Measurements from ENCODE around the gene NDUFAF5. TPM values are rescaled to one million over a fixed set of nuclear protein-coding genes. Genes with fewer than 3 reads are reported as not detected.
A peak's percentile ranks its signal among the peaks of the same experiment; 100 is the strongest.

Gene NDUFAF5
- total RNA-seq, 1 donor = 16.0 TPM

DNA sequence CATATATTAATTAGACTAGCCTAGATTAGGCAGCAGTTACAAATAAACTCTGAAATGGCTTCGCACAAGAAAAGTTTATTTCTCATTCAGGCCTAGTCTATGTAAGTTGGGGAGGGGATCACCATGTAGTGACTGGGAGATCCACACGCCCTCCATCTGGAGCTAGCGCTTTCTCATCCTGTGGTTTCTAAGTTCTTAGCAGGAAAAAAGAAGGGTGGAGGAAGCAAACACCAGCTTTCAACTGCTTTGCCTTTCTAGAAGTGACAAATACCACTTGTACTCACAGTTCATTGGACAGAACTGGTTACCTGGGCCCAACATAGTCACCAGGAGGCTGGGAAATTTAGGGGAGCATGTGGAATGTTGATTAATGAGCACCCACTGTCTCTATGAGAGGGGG lies 46.6 kb downstream of the NDUFAF5 start:
- TF ChIP-seq, protein P1, sequence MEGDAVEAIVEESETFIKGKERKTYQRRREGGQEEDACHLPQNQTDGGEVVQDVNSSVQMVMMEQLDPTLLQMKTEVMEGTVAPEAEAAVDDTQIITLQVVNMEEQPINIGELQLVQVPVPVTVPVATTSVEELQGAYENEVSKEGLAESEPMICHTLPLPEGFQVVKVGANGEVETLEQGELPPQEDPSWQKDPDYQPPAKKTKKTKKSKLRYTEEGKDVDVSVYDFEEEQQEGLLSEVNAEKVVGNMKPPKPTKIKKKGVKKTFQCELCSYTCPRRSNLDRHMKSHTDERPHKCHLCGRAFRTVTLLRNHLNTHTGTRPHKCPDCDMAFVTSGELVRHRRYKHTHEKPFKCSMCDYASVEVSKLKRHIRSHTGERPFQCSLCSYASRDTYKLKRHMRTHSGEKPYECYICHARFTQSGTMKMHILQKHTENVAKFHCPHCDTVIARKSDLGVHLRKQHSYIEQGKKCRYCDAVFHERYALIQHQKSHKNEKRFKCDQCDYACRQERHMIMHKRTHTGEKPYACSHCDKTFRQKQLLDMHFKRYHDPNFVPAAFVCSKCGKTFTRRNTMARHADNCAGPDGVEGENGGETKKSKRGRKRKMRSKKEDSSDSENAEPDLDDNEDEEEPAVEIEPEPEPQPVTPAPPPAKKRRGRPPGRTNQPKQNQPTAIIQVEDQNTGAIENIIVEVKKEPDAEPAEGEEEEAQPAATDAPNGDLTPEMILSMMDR (IDR thresholded peaks at IDR 0.05; ENCODE audit: insufficient read depth, low read depth, low read length) = no peak
- no peak for DNase-seq (ENCODE audit: low read depth)
- no peak overlapping the region for H3K4me3 ChIP-seq (ENCODE audit: low read depth, low read length)

DNA sequence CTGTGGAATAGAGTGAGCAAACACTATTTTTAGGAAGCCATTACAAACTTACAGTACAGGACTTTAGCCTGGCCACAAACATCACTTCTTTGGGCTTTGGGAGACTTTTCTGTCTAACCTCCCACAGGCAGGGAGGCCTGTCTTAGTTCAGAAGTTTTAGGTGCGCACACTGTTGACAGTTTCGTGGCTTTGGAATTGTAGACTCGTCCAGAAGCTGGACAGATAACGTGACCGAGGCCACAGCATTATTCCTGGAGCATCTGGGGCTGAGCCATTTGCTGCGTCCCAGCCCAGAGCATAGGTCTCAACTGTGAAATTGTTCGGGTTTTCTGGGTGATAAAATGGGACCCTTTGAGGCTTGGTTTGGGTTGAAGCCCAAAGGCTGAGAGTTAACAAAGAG lies 53.8 kb downstream of the NDUFAF5 start:
- TF ChIP-seq, protein P1 (IDR thresholded peaks at IDR 0.05; ENCODE audit: insufficient read depth, low read depth, low read length) = no peak
- no peak overlapping the region for H3K4me3 ChIP-seq (ENCODE audit: low read depth, low read length)
- DNase-seq (ENCODE audit: low read depth) = no peak

DNA sequence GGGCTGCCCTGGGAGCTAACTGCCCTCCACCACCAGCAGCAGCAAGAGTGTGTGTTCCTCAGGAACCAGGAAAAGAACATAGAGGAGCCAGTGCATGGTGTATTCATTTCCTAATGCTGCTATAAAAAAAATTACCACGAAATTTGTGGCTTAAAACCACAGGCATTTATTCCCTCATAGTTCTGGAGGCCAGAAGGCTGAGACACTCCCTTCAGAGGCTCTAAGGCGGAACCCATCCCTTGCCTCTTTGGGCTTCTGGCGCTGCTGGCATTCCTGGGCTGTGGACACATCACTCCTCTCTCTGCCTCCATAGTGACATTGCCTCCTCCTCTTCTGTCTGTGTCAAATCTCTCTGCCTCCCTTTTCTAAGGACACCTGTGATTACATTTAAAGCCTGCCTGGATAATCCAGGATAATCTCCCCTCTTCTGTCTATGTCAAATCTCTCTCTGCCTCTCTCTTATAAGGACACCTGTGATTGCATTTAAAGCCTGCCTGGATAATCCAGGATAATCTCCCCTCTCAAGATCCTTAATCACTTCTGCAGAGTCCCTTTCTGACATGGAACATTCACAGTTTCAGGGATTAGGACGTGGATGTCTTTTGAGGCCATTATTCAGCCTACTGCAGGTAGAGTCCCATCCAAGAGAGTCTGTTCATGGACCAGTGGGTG lies 54.7 kb downstream of the NDUFAF5 start:
- DNase-seq (ENCODE audit: low read depth) = peak; percentile 39
- TF ChIP-seq, protein P1 (IDR thresholded peaks at IDR 0.05; ENCODE audit: insufficient read depth, low read depth, low read length) = no peak
- no peak overlapping the region for H3K4me3 ChIP-seq (ENCODE audit: low read depth, low read length)

DNA sequence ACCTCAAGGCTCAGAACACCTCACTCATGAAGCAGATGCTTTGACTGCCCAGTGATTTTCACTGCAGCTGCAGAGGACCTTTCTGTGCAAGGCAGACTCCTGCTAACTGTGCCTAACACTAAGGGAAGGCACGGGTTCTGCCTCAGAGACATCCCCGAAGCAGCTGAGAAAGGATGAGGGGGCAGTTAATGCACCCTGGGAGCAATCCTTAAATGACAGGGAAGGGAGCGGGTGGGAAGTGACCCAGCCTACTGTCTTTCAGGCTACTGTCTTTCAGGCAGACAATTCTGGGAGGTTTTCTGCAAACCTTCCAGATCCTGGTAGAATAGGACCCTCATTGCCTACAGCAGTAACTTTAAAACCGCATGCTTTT lies 55.3 kb downstream of the NDUFAF5 start:
- DNase-seq (ENCODE audit: low read depth) = no peak
- H3K4me3 ChIP-seq (ENCODE audit: low read depth, low read length) = no peak overlapping the region
- TF ChIP-seq, protein P1 (IDR thresholded peaks at IDR 0.05; ENCODE audit: insufficient read depth, low read depth, low read length) = no peak

DNA sequence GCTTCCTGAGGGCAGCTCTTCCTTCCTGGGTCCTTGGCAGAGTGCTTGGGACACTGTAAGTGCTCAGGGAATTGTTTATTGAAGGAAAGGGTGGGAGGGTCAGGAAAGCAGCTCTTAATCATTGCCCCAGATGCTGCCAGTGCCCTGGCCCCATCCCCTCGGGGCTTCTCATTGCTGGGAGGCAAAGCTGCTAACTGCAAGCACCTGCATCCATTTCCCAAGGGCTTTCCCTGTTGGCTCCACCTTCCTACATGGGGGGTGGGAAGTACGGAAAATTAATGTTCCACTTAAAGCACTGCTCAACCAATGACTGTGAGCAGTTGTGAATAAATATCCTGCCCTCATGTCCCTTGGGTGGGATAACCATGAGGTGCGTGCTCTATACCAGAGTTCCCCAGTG lies 56.4 kb downstream of the NDUFAF5 start:
- no peak for DNase-seq (ENCODE audit: low read depth)
- no peak overlapping the region for H3K4me3 ChIP-seq (ENCODE audit: low read depth, low read length)
- TF ChIP-seq, protein P1 (IDR thresholded peaks at IDR 0.05; ENCODE audit: insufficient read depth, low read depth, low read length) = no peak

DNA sequence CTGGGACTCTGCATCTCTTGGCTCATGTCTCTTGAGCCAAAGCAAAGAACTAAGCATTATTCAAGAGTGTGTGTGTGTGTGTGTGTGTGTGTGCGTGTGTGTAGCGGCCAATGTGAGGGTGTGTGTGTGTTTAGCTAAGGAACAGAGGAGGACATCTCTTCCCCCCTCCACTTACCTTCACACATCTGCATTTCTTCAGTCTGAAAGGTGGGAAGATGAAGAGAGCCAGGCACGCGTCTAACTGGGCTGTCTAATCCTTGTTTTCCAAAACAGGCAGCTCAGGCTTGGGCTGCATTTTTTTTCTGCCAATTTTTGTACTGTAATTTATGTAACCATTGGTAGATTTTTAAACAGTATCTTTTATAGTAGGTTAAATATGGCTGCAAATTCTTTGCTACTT lies 59.5 kb downstream of the NDUFAF5 start:
- H3K4me3 ChIP-seq (ENCODE audit: low read depth, low read length) = no peak overlapping the region
- TF ChIP-seq, protein P1 (IDR thresholded peaks at IDR 0.05; ENCODE audit: insufficient read depth, low read depth, low read length) = no peak
- DNase-seq (ENCODE audit: low read depth) = no peak

DNA sequence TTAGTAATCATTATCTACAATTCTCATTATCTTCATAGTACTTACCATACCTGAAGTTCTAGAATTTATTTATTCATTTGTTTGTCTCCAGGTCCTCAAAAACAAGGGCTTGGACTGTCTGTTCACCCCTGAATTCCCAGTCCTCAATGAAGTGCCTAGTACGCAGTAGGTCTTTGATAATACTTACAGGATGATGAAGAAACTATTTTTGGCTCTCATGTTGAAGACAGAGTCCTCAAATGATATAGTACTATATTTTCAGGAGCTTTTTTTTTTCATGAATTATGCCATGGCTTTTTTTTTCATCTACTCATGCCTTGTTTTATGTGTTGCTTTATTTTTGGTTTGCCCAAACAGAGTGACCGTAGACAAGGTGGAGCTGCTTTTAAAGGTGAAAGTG lies 66.5 kb downstream of the NDUFAF5 start:
- TF ChIP-seq, protein P1 (IDR thresholded peaks at IDR 0.05; ENCODE audit: insufficient read depth, low read depth, low read length) = no peak
- no peak overlapping the region for H3K4me3 ChIP-seq (ENCODE audit: low read depth, low read length)
- no peak for DNase-seq (ENCODE audit: low read depth)

All from fibroblast of villous mesenchyme (primary cell).